Panc1 (cell line): Measurements from ENCODE around the gene SCAMP4.

Source experiments
- CTCF ChIP-seq: fragments of 450-650 bp; IDR thresholded peaks from 2 replicates; pipeline ENCODE4 v1.5.1; 2017; ENCODE audit warnings: mild to moderate bottlenecking
- POLR2AphosphoS5 ChIP-seq: IDR thresholded peaks from 2 replicates; pipeline ENCODE4 v1.6.1; 2012; ENCODE audit warnings: mild to moderate bottlenecking, low read depth, low read length, moderate library complexity
- REST ChIP-seq, 2 experiments: IDR thresholded peaks; 2 replicates each; pipeline ENCODE4 v1.6.1; 2011 to 2012; ENCODE audit warnings: low read depth in 2 of 2, control low read depth in 1 of 2, low read length in 1 of 2, mild to moderate bottlenecking in 1 of 2, moderate library complexity in 1 of 2; ENCODE audit not compliant: insufficient read depth in 1 of 2
- TCF7L2 ChIP-seq: IDR thresholded peaks from 2 replicates; pipeline ENCODE4 v1.6.1; 2011; ENCODE audit warnings: mild to moderate bottlenecking, low read depth, low read length, inconsistent platforms

- TF ChIP-seq POLR2AphosphoS5 = no peak
- no peak for TF ChIP-seq REST (IDR thresholded peaks at IDR 0.05; ENCODE audit: insufficient read depth in 1 of 2, low read depth in 2 of 2, low read length in 1 of 2)
- no peak for TF ChIP-seq CTCF
- no peak for TF ChIP-seq TCF7L2
Measured at GRCh38 chr19:1882089-1882785, 23.0 kb upstream of the SCAMP4 start.
